Neural cell (in vitro differentiated cells): Measurements from ENCODE around the gene KIAA1614. TPM values are rescaled to one million over a fixed set of nuclear protein-coding genes. Genes with fewer than 3 reads are reported as not detected.

Source experiments
- H2AFZ ChIP-seq: fragments of 200-600, 300-800 bp; sonication (generic), shearing (Covaris generic); 2 replicates; pipeline ENCODE4 v1.6.0; 2014; ENCODE audit warnings: low read depth, mild to moderate bottlenecking, antibody characterized with exemption, low read length, moderate library complexity
- H3F3A ChIP-seq: fragments of 200-600 bp; shearing (Covaris generic); 2 replicates; pipeline ENCODE4 v1.6.1; 2016; ENCODE audit warnings: mild to moderate bottlenecking, moderate library complexity, mixed read lengths, antibody characterized with exemption, low read length; ENCODE audit not compliant: insufficient read depth, poor library complexity, severe bottlenecking
- H3K27ac ChIP-seq: fragments of 200-600, 300-800 bp; sonication (generic), shearing (Covaris generic); 2 replicates; pipeline ENCODE4 v1.5.1; 2014; ENCODE audit warnings: mild to moderate bottlenecking, low read length, moderate library complexity
- H3K27me3 ChIP-seq: fragments of 300-800, 200-600 bp; sonication (generic), shearing (Covaris generic); 2 replicates; pipeline ENCODE4 v1.6.0; 2014; ENCODE audit warnings: mild to moderate bottlenecking, low read depth, low read length, moderate library complexity; ENCODE audit not compliant: insufficient read depth
- H3K36me3 ChIP-seq: fragments of 300-800, 200-600 bp; sonication (generic), shearing (Covaris generic); 2 replicates; pipeline ENCODE4 v1.5.1; 2014; ENCODE audit warnings: mild to moderate bottlenecking, antibody characterized with exemption, low read length, moderate library complexity; ENCODE audit not compliant: insufficient read depth
- H3K4me2 ChIP-seq: fragments of 300-800, 200-600 bp; sonication (generic), shearing (Covaris generic); 2 replicates; pipeline ENCODE4 v1.6.0; 2014; ENCODE audit warnings: mild to moderate bottlenecking, low read length
- H3K4me3 ChIP-seq: fragments of 300-800, 200-600 bp; sonication (generic), shearing (Covaris generic); 2 replicates; pipeline ENCODE4 v1.5.1; 2014; ENCODE audit warnings: mild to moderate bottlenecking, low read length, moderate library complexity
- H3K79me2 ChIP-seq: fragments of 200-600 bp; shearing (Covaris generic); replicated peaks from 2 replicates; pipeline ENCODE4 v1.6.0; 2014; ENCODE audit warnings: mild to moderate bottlenecking, low read length, moderate library complexity; ENCODE audit not compliant: insufficient read depth
- H3K9ac ChIP-seq: fragments of 300-800, 200-600 bp; sonication (generic), shearing (Covaris generic); 2 replicates; pipeline ENCODE4 v1.6.1; 2016; ENCODE audit warnings: mild to moderate bottlenecking, low read length, mixed read lengths
- H3K9me2 ChIP-seq: fragments of 200-600 bp; shearing (Covaris generic); 2 replicates; pipeline ENCODE4 v1.6.1; 2016; ENCODE audit warnings: mild to moderate bottlenecking, low read length, mixed read lengths; ENCODE audit not compliant: insufficient read depth
- H3K9me3 ChIP-seq: fragments of 200-600, 300-800 bp; sonication (generic), shearing (Covaris generic); 2 replicates; pipeline ENCODE4 v1.6.1; 2016; ENCODE audit warnings: mild to moderate bottlenecking, mixed run types, low read length, moderate library complexity, mixed read lengths
- H4K20me1 ChIP-seq: fragments of 200-600 bp; shearing (Covaris generic); 2 replicates; pipeline ENCODE4 v1.6.1; 2016; ENCODE audit warnings: mild to moderate bottlenecking, mixed run types; ENCODE audit not compliant: insufficient read depth
- EP300 ChIP-seq: fragments of 450-650 bp; conservative IDR thresholded peaks from 2 replicates; pipeline ENCODE4 v1.6.1; 2014; ENCODE audit warnings: antibody characterized with exemption, mild to moderate bottlenecking, moderate library complexity; ENCODE audit not compliant: poor library complexity, severe bottlenecking
- EZH2 ChIP-seq: fragments of 200-600, 300-800 bp; shearing (Covaris generic), sonication (generic); IDR thresholded peaks from 2 replicates; pipeline ENCODE4 v1.6.1; 2014; ENCODE audit warnings: antibody characterized with exemption, low read length, borderline replicate concordance, mild to moderate bottlenecking; ENCODE audit not compliant: insufficient read depth, poor library complexity, severe bottlenecking
- MXI1 ChIP-seq: fragments of 450-650 bp; conservative IDR thresholded peaks from 2 replicates; pipeline ENCODE4 v1.6.1; 2014; ENCODE audit warnings: antibody characterized with exemption, mild to moderate bottlenecking; ENCODE audit not compliant: poor library complexity, severe bottlenecking
- POLR2AphosphoS5 ChIP-seq: IDR thresholded peaks from 2 replicates; pipeline ENCODE4 v1.6.1; 2012
- RAD21 ChIP-seq: fragments of 450-650 bp; conservative IDR thresholded peaks from 2 replicates; pipeline ENCODE4 v1.6.1; 2014; ENCODE audit warnings: antibody characterized with exemption, mild to moderate bottlenecking, moderate library complexity
- SMC3 ChIP-seq: fragments of 450-650 bp; conservative IDR thresholded peaks from 2 replicates; pipeline ENCODE4 v1.6.1; 2014; ENCODE audit warnings: antibody characterized with exemption, mild to moderate bottlenecking, moderate library complexity; ENCODE audit not compliant: poor library complexity
- TAF1 ChIP-seq: IDR thresholded peaks from 2 replicates; pipeline ENCODE4 v1.6.1; 2012; ENCODE audit warnings: low read depth
- polyA plus RNA-seq: library from polyadenylated mRNA; depleted of rRNA; stranded (reverse); fragments of >200 nt; gene quantifications from 2 replicates; pipeline ENCODE4 v1.2.3, GENCODE V29; 2014
- TF ChIP-seq, protein P1 (sequence below): fragments of 450-650 bp; IDR thresholded peaks from 2 replicates; pipeline ENCODE4 v1.5.1; 2014; ENCODE audit warnings: antibody characterized with exemption, mild to moderate bottlenecking, moderate library complexity; ENCODE audit not compliant: poor library complexity, severe bottlenecking
- TF ChIP-seq, protein P2 (sequence below): IDR thresholded peaks from 2 replicates; pipeline ENCODE4 v1.6.1; 2012; ENCODE audit warnings: borderline replicate concordance

Gene KIAA1614
- polyA plus RNA-seq, 1 donor from 2014 or later: 0.50 TPM

DNA sequence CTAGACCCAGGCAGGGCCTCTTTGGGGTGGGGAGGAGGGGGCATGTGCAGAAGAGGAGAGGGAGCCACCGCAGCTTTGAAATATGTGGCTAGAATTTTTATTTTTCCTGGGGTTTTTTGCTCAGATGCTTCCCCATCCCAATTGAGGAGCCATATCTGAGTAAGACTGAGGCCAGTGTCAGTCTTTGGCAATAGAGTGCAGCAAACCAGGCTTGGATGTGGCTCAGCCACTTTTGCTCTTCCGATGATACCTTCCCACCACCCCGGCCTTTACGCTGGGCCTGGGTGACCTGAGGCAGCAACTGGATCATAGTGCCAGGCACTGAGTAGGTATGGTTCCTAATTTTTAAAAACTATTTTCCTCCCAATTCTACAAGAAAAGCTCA lies 36.9 kb downstream of the KIAA1614 start:
- Histone ChIP-seq H3K79me2 (no peaks in the 10 kb centered on the region), H3K9ac (no peak overlapping the region), H3K36me3 (peaks cover 10% of the 10 kb centered on the region), H3K27ac (no peak overlapping the region), H3K9me2 (no peaks in the 10 kb centered on the region), H3K4me2 (no peak overlapping the region), H3K4me3 (no peak overlapping the region), H3K9me3 (no peaks in the 10 kb centered on the region), H2AFZ (no peak overlapping the region), H3F3A (no peaks in the 10 kb centered on the region), H4K20me1 (no peaks in the 10 kb centered on the region), H3K27me3 (no peaks in the 10 kb centered on the region)
- TF ChIP-seq, protein P1, sequence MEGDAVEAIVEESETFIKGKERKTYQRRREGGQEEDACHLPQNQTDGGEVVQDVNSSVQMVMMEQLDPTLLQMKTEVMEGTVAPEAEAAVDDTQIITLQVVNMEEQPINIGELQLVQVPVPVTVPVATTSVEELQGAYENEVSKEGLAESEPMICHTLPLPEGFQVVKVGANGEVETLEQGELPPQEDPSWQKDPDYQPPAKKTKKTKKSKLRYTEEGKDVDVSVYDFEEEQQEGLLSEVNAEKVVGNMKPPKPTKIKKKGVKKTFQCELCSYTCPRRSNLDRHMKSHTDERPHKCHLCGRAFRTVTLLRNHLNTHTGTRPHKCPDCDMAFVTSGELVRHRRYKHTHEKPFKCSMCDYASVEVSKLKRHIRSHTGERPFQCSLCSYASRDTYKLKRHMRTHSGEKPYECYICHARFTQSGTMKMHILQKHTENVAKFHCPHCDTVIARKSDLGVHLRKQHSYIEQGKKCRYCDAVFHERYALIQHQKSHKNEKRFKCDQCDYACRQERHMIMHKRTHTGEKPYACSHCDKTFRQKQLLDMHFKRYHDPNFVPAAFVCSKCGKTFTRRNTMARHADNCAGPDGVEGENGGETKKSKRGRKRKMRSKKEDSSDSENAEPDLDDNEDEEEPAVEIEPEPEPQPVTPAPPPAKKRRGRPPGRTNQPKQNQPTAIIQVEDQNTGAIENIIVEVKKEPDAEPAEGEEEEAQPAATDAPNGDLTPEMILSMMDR: no peak
- no peak for TF ChIP-seq MXI1
- TF ChIP-seq POLR2AphosphoS5: no peak
- no peak for TF ChIP-seq EP300
- no peak for TF ChIP-seq RAD21
- TF ChIP-seq TAF1: no peak
- TF ChIP-seq SMC3: no peak
- TF ChIP-seq, protein P2, sequence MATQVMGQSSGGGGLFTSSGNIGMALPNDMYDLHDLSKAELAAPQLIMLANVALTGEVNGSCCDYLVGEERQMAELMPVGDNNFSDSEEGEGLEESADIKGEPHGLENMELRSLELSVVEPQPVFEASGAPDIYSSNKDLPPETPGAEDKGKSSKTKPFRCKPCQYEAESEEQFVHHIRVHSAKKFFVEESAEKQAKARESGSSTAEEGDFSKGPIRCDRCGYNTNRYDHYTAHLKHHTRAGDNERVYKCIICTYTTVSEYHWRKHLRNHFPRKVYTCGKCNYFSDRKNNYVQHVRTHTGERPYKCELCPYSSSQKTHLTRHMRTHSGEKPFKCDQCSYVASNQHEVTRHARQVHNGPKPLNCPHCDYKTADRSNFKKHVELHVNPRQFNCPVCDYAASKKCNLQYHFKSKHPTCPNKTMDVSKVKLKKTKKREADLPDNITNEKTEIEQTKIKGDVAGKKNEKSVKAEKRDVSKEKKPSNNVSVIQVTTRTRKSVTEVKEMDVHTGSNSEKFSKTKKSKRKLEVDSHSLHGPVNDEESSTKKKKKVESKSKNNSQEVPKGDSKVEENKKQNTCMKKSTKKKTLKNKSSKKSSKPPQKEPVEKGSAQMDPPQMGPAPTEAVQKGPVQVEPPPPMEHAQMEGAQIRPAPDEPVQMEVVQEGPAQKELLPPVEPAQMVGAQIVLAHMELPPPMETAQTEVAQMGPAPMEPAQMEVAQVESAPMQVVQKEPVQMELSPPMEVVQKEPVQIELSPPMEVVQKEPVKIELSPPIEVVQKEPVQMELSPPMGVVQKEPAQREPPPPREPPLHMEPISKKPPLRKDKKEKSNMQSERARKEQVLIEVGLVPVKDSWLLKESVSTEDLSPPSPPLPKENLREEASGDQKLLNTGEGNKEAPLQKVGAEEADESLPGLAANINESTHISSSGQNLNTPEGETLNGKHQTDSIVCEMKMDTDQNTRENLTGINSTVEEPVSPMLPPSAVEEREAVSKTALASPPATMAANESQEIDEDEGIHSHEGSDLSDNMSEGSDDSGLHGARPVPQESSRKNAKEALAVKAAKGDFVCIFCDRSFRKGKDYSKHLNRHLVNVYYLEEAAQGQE: no peak
- TF ChIP-seq EZH2: no peak

DNA sequence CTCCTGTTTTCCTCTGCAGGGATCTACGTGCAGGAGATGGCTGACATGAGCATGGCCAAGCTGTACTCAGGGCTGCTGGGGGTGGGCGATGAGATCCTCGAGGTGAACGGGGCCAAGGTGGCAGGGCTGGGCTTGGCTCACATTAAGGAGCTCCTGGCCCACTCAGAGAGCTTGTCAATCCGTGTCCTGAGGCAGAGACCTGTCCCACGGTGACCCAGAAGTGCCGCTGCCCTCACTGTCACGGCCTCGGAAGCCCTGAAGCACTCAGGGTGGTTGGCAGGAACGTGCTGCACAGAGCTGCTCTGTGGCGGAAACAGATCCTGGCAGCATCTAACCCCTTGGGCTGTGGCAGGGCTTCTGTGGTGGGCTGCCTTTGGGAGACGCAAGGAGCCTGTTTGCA lies 37.6 kb downstream of the KIAA1614 start:
- no peak overlapping the region for H2AFZ ChIP-seq
- H4K20me1 ChIP-seq: no peaks in the 10 kb centered on the region
- H3K4me3 ChIP-seq: no peak overlapping the region
- H3K9me3 ChIP-seq: no peaks in the 10 kb centered on the region
- H3K4me2 ChIP-seq: no peak overlapping the region
- no peaks in the 10 kb centered on the region for H3F3A ChIP-seq
- no peaks in the 10 kb centered on the region for H3K79me2 ChIP-seq
- no peaks in the 10 kb centered on the region for H3K27me3 ChIP-seq
- H3K27ac ChIP-seq: no peak overlapping the region
- H3K9me2 ChIP-seq: no peaks in the 10 kb centered on the region
- no peak for TF ChIP-seq EP300
- TF ChIP-seq POLR2AphosphoS5: no peak
- TF ChIP-seq, protein P2: no peak
- TF ChIP-seq SMC3: no peak
- no peak for TF ChIP-seq RAD21
- TF ChIP-seq TAF1: no peak
- TF ChIP-seq, protein P1: no peak
- no peak for TF ChIP-seq EZH2
- TF ChIP-seq MXI1: no peak
- H3K36me3 ChIP-seq: peaks cover 10% of the 10 kb centered on the region
- no peak overlapping the region for H3K9ac ChIP-seq
